Muscle of arm (tissue), 12 donors: Measurements from ENCODE around the gene CDK13. TPM values are rescaled to one million over a fixed set of nuclear protein-coding genes. Genes with fewer than 3 reads are reported as not detected.
"Not testable (repeated sequence)": the region's sequence is repeated elsewhere in the genome, so short reads cannot be mapped to it uniquely, and the experiment has no call there.

ENCODE experiments used
- DNase-seq: peaks from one replicate; pipeline ENCODE4 v3.0.0-alpha.2; 2013
- polyA plus RNA-seq, 12 donors: library from polyadenylated mRNA; unstranded; fragments of 120-200 nt; gene quantifications; one replicate each; pipeline ENCODE4 v1.2.1, GENCODE V29; 2013; ENCODE audit not compliant: insufficient read length in 12 of 12

Gene CDK13
- polyA plus RNA-seq, 12 donors = 32.0 to 344 (median 46.9) TPM

GRCh38 chr7:40147371-40148246, 197.6 kb downstream of the CDK13 start:
- no peak for DNase-seq

- not testable (repeated sequence) for DNase-seq
Observed at GRCh38 chr7:40148247-40148580, 198.2 kb downstream of the CDK13 start.

- no peak for DNase-seq
Observed at GRCh38 chr7:40148671-40149070, 198.6 kb downstream of the CDK13 start.

Other genes starting within 250 kb of the CDK13 start
- 10 to 100 TPM in 11 of 12 donors, not detected in 1; 19.4 to 51.5 (median 22.2) TPM for gene MPLKIP, start 184.4 kb downstream of the CDK13 start, polyA plus RNA-seq
- 10 to 100 TPM in 1 of 12 donors, 1 to 10 TPM in 10, not detected in 1; 2.0 to 42.9 (median 2.8) TPM for gene SUGCT, start 184.7 kb downstream of the CDK13 start, polyA plus RNA-seq